ENCODE measurements around the gene CHST11.

Gene CHST11

GRCh38 chr12:104761611-104762010 lies 304.9 kb downstream of the CHST11 start:
- no peak for DNase-seq (ENCODE audit: low spot score)

- no peak for DNase-seq (ENCODE audit: low spot score)
These were observed 306.5 kb downstream of the CHST11 start for GRCh38 chr12:104763168-104763805.

- DNase-seq (ENCODE audit: low spot score), result no peak
These were observed 307.7 kb downstream of the CHST11 start for GRCh38 chr12:104764225-104765091.

DNA sequence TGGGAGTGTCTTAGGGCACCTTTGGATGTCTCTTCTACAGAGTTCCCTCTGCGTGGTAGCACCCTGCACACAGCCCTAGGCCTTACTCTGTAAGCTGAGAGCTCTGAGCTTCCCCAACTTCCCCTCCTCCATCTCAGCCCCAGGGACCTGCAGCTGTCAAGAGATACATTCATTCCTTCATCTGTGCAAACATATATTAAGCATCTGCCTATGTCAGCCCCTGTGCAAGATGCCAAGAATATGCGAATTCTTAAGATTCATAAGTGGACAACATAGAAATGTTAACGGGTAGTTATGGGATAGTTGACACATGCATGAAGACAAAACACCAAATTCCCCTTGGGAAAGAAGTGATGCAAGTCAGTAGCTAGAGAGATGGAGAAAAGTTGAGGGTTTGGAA lies 310.5 kb downstream of the CHST11 start:
- no peak for DNase-seq (ENCODE audit: low spot score)

GRCh38 chr12:104768033-104768432 lies 311.3 kb downstream of the CHST11 start:
- no peak for DNase-seq (ENCODE audit: low spot score)

GRCh38 chr12:104769144-104769561 lies 312.4 kb downstream of the CHST11 start:
- no peak for DNase-seq (ENCODE audit: low spot score)

GRCh38 chr12:104772336-104772735 lies 315.6 kb downstream of the CHST11 start:
- DNase-seq (ENCODE audit: low spot score), result no peak

- no peak for DNase-seq (ENCODE audit: low spot score)
These were observed 319.0 kb downstream of the CHST11 start for GRCh38 chr12:104775731-104776231.

DNA sequence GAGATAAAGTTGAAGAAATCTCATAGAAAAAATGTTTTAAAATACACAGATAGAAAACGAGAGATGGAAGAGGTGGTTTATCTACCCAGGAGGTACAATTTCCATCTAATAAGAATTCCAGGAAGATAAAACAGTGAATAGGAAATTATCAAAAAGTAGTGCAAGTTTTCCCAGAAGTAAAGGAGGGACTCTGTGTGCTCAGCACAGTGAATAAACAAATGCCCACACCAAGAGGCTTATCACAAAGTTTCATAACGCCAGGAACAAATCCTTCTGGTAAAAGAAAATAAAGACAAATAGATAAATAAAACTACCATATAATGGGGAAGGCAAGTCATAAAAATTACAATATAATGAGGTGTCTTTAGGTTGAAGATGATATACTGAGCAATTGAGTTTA lies 322.4 kb downstream of the CHST11 start:
- DNase-seq (ENCODE audit: low spot score), result no peak

DNA sequence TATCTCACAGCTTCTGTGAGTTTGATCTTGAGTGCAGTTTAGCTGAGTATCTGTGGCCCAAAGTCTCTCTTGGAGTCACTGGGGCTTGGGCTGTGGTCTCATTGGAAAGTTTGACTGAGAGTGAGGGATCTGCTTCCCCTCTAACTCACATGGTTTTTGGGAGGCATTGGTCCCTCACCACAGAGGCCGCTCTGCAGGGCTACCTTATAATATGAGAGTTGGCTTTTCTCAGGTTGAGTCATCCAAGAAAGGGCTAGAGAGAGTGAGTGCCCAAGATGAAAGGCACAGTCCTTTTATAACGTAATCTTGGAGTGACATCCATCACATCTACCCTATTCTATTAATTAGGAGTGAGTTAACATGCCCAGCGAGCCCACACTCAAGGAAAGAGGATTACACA lies 325.5 kb downstream of the CHST11 start:
- DNase-seq (ENCODE audit: low spot score), result no peak

- DNase-seq (ENCODE audit: low spot score), result no peak
These were observed 327.8 kb downstream of the CHST11 start for GRCh38 chr12:104784592-104784991.

DNA sequence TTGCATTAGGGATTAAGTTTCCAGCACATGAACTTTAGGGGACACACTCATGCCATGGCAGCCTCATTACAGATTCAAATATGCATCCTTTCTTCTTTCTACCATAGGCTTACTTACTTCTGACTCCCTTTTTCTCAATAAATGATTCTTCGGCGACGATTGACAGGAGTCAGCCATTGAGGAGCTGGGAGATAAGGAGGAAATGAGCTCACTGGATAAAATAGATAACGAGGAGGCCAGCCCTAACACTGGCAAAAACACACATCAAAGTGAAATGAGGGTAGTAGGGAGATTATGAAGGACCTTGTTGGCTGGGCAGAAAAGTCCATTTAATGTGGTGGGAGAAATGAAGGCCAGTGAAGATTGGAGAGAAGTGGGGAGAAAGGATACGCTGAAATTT lies 329.1 kb downstream of the CHST11 start:
- no peak for DNase-seq (ENCODE audit: low spot score)

DNA sequence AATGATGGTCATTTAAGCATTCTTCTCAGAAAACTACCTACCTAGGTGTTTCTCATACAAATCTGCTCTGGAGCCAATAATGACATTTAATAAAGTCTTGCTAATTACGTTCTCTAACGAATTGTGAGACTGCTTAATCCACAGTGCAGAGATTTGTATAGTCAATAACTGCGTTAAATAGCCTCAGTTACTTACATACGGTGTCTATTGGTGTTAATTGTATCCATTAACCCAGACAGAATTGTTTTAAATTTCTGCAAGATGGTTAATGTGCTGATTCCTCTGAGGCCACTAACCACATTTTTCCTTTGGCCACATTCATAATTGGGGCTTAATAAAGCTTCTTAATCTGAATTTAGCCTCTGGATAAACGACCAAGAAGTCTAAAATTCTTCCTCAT lies 329.6 kb downstream of the CHST11 start:
- DNase-seq (ENCODE audit: low spot score), result no peak

- DNase-seq (ENCODE audit: low spot score), result no peak
These were observed 332.1 kb downstream of the CHST11 start for GRCh38 chr12:104788840-104789271.

DNA sequence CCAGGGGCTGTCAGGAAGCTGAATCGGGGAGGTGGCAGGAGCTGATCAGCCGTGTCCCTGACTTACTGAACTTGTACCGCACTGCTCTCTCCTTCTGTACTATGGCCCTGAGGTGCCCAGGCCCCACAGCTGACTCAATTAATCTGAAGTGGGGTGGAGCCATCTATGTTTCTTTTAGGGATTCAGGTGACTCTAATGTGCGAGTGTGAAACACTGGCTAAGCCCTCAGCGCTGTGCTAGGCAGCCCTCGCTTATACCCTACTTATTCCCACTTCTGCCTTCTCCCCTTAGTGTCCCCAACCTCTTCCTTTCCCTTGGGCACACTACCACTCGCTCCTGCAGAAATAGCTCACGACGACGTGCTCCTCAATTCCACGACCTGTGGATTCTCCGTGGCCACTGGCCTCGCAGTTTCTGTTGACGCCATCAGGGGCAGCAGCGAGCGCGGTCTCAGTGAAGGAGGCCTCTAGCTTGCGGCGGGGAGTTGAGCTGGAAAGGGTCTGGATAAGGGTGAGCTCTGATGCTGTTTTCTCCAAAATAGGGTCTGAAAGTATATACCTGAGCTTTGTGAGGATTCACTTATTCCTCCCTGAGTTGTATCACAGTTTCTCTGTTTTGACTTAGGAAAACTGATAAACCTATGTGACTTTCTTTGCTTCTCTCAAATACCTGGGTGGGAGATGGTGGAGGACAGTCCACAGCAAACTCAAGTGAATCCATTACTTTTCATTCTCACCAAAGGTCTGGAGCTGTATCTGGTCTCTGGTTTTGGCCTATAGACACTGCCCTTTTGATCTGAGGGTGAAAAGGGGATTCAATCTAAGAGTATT lies 333.8 kb downstream of the CHST11 start:
- peak; percentile 34 for DNase-seq (ENCODE audit: low spot score)

DNA sequence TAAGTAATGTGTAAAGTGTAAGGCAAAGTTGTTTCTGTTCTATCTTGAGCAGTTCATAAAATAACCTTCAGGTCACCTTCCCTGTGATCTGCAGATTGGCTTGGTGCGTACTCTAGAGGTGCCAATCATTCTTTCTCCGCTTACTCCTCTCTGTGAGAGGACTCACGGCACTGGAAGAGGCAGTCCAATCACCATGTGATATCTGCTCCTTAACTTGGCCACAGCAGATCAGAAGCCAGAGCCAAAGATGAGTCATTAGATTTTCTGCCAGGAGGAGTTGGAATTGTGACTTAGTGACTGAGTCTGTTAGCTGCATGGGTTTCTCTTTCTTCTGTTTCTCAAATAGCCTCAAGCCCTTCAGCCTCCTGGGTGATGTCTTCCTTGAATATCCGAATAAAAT lies 335.8 kb downstream of the CHST11 start:
- DNase-seq (ENCODE audit: low spot score), result no peak

DNA sequence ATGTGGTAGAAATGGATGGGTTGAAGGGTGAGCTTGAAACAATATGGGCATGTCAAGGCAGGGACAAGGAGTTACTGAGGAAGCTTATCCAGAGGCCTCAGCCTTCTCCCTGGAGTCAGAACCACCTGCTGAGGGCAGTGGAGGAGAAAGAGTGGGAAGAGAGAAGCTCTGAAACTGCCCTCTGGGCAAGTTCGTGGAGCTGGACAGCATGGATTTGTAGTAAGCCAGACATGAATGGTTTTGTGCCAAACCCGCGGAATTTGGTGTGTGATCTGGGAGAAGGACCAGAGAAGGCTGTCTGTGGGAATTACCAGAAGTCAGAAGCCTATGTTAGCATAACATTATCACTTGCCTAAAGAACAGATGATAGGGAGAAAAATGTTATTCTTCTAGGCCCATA lies 336.5 kb downstream of the CHST11 start:
- no peak for DNase-seq (ENCODE audit: low spot score)

DNA sequence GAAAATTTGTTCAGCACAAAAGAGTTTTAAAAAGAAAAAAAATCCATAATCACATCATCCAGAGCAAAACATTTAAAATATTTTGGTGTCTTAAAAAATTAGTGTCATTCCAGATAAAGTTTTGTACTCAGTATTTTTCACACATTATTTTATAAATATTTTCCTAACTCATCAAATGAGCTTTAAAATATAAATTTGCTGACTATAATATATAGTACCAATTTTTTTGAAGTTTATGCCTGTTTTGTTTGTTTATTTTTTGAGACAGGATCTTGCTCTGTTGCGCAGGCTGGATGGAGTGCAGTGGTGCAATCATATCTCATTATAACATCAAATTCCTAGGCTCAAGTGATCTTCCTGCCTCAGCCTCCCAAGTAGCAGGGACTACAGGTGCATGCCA lies 337.2 kb downstream of the CHST11 start:
- no peak for DNase-seq (ENCODE audit: low spot score)

DNA sequence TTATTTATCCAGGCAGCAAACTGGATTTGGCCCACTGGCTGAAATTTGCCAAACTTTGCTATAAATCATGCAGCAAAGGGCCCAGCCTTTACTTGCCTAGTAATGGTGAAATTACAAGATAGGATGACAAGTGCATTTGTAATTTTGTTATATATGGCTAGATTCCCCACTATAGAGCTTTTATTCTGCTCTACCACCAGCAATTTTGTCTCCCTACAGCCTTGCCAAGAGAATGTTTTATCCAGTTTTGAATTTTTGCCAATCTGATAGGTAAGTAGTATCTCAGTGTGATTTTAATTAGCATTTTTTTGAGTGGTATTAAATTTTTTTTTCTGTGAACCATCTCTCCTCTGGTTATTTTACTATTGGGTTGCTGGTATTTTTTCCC lies 339.7 kb downstream of the CHST11 start:
- DNase-seq (ENCODE audit: low spot score), result no peak

DNA sequence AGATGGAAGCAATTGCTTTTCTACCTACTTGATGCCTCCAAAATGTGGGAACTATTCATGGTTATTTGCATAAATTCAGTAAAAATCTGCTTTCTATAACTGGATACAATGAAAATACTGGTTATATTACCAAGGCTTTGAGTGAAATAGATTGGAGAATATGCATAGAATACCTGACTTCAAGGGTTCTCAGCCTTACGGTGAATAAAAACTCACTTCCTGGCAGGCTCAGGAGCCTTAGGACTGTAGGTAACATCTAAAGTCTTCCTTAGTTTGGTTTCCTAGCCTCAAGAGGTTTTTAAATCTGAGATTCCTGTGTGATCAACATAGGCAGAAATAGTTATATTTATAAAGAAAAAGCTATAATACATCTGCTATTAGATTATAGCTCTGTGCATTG lies 342.7 kb downstream of the CHST11 start:
- DNase-seq (ENCODE audit: low spot score), result no peak

GRCh38 chr12:104801005-104801404 lies 344.3 kb downstream of the CHST11 start:
- DNase-seq (ENCODE audit: low spot score), result no peak

DNA sequence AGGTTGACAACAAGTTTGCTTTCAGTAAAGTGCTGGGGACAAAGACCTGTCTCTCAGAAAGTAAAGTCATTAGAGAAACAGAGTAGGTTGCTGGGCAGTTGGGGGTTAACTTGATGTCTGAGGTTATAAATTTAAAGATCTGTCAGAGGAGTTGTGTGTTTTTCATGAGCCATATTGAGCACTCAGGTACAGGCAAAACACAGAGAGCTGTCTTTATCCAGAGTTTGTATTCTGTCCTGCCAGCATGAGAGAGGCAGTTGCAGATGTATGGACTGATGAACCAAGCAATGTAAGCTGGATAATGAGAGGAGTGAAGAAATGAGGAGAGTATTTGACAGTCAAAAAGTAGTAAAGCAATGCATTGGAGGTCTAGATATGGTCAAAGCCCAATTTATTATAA lies 344.7 kb downstream of the CHST11 start:
- DNase-seq (ENCODE audit: low spot score), result no peak

GRCh38 chr12:104802208-104802607 lies 345.5 kb downstream of the CHST11 start:
- no peak for DNase-seq (ENCODE audit: low spot score)

Data from CD4-positive, alpha-beta T cell treated with Interleukin-15 for 4 hours (primary cell).